Measurements from ENCODE around the gene VSTM1.

Gene VSTM1

GRCh38 chr19:54009440-54009839 is 54.3 kb downstream of the VSTM1 start:
- FAIRE-seq: no peak

DNA sequence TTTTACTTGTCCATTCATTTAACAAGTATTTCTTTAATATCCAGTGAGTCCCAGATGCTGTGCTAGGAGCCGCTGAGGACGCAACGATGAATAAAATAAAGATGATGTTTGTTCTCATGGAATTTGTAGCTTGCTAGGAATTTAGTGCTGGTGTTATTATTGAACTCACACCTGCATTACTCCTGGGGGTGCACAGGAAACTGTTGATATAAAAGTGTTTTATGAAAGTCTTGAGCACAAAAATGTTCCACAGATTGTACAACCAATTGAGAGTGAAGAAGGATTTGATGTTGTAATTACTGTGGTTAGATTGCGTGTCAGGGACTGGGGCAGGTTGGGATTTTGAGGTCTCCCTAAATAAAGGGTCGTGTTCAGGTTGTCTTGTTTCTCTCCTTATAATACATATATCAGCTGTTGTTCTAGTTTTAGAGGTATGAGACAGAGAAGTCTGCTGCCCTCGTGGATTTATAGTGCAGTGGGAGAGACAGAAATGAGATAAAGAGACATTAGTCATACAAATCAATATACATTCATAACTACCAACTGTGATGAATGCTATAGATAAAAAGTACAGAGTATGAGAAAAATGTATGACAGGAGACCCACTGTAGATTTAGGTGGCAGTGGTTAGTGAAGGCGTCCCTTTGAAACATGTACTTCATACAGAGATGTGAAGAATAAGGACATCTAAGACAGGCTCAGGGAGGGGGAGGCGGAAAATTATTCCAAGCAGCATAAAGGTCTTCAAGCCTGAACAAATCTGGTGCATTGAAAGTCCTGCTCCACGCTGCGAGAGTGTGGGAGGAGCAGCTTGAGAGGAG is 61.0 kb downstream of the VSTM1 start:
- FAIRE-seq: no peak

DNA sequence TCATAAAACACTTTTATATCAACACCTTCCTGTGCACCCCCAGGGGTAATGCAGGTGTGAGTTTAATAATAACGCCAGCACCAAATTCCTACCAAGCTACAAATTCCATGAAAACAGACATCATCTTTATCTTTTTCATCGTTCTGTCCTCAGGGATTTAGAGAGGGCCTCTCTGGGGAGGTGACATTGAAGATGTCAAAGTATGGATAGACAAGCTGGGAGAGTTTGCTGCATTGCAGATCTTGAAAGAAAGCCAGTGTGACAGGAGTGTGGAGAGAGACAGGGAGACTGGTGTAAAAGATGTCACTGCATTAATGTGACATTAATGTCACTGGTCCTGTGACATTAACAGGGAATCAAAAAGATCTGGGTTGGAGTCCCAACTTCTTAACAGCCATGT is 62.2 kb downstream of the VSTM1 start:
- no peak for FAIRE-seq

- no peak for FAIRE-seq
Measured at GRCh38 chr19:53999694-54000093, 64.0 kb downstream of the VSTM1 start.

GRCh38 chr19:53998223-53998622 is 65.5 kb downstream of the VSTM1 start:
- no peak for FAIRE-seq

GRCh38 chr19:53994811-53995210 is 68.9 kb downstream of the VSTM1 start:
- FAIRE-seq: no peak

DNA sequence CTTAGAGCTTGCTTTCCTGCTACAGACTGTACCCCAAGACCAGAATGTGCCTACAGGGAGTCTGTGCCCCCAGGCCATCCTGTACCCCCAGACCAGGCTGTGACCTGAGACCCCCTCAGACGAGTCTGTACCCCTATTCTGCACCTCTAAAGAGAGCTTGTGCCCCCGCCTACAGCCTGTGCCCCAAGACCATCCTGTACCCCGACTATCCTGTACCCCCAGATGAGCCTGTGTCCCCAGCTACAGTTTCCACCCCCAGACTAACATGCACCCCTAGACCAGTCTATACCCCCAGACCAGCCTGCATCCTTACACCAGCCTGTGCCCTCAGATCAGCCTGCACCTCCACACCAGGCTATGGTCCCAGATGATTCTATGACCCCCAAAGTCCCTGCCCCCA is 70.2 kb downstream of the VSTM1 start:
- FAIRE-seq: no peak

DNA sequence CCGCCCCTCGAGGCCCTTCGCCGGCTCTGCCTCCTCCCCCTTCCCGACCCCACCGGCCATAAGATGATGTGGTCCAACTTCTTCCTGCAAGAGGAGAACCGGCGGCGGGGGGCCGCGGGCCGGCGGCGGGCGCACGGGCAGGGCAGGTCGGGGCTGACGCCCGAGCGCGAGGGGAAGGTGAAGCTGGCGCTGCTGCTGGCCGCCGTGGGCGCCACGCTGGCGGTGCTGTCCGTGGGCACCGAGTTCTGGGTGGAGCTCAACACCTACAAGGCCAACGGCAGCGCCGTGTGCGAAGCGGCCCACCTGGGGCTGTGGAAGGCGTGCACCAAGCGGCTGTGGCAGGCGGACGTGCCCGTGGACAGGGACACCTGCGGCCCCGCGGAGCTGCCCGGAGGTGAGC is 70.9 kb downstream of the VSTM1 start:
- FAIRE-seq: no peak

GRCh38 chr19:53992211-53992610 is 71.5 kb downstream of the VSTM1 start:
- FAIRE-seq: no peak

- no peak for FAIRE-seq
Measured at GRCh38 chr19:53991224-53992113, 72.2 kb downstream of the VSTM1 start, which contains the start of gene CACNG6. Gene CACNG6 (plus strand): TSS chr19:53991637. CDS start chr19:53992878, 1,241 bp downstream.
